ENCODE results near the gene AQP2. TPM values are rescaled to one million over a fixed set of nuclear protein-coding genes. Genes with fewer than 3 reads are reported as not detected.

The AQP2 gene
- total RNA-seq, 2 experiments from 2014 or later: not detected

DNA sequence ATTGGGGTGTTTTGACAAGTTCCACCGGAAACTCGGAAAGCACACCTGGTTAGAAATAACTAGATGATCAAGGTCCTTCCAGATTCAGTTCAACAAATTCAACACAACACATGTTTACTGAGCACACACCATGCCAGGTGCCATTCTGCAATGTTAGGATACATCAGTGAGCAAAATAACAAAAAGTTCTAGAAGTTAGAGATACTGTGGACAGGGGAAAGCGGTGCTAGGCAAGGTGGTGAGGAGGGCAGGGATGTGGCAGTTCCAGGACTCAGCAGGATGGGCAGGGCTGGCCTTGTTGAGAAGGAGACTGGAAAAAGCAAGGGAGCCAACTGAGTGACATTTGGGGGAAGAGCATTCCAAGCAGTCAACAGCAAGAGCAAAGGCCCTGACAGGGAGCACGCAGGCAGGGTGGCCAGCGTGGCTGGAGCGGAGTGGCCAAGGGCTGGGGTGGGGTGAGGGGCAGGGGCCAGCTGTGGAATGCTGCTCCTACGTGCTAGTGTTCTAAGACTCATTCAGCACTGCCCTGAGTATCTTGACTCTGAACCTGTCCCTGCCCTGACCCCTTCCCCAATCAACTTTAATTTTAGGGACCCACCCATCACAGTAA lies 27.4 kb upstream of the AQP2 start:
- Mint-ChIP-seq H3K27ac (no peak overlapping the region), H3K4me1 (ENCODE audit: low read depth) (peaks cover 2% of the 10 kb centered on the region), H3K9me3 (no peaks in the 10 kb centered on the region), H3K36me3 (ENCODE audit: low read depth) (no peaks in the 10 kb centered on the region), H3K4me3 (no peak overlapping the region), H3K27me3 (no peaks in the 10 kb centered on the region)
- ATAC-seq (no peak), DNase-seq (no peak)
- TF ChIP-seq, protein P1, sequence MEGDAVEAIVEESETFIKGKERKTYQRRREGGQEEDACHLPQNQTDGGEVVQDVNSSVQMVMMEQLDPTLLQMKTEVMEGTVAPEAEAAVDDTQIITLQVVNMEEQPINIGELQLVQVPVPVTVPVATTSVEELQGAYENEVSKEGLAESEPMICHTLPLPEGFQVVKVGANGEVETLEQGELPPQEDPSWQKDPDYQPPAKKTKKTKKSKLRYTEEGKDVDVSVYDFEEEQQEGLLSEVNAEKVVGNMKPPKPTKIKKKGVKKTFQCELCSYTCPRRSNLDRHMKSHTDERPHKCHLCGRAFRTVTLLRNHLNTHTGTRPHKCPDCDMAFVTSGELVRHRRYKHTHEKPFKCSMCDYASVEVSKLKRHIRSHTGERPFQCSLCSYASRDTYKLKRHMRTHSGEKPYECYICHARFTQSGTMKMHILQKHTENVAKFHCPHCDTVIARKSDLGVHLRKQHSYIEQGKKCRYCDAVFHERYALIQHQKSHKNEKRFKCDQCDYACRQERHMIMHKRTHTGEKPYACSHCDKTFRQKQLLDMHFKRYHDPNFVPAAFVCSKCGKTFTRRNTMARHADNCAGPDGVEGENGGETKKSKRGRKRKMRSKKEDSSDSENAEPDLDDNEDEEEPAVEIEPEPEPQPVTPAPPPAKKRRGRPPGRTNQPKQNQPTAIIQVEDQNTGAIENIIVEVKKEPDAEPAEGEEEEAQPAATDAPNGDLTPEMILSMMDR (IDR thresholded peaks at IDR 0.05): no peak
- ChIA-PET CTCF (interaction anchor here (1.1 to 1.2 kb wide), 2 partner anchors 22 to 56 kb away, joined by 4 to 5 read pairs; no protein-coding TSS in a partner anchor), POLR2A (interaction anchor here (0.5 to 0.7 kb wide), 2 partner anchors 20 to 68 kb away, joined by 3 read pairs; no protein-coding TSS in a partner anchor)
- intact Hi-C loops (cut with micrococcal nuclease): no loop called here

DNA sequence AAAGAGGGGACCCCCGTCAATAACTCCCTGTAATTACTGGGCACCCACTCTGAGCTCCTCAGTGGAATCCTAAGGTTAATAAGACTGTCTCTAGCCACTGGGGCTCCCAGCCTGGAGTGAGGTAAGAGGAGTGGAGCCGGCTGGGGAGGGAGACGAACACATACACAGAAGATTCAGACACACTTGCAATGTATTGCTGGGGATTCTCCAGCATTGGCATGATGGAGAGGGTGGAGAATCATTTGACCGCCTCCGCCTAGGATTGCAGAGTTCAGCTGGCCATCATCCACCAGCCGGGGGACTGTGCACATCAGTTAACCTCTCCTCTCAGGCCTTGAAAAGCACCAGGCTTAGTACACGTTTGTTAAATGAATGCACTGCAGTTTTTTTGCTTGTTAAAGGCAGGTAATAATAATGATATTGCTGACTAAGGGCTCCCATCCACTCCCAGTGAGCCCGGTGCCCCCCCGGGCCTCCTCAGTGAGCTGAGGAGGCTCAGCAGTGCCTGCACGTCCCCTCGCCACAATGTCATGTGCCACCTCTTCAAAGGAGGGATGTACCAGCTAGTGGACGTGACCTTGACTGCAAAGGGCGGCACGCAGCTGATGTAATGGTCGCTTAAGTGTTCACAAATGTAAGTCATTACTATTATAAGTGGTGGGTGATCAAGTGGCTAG lies 26.5 kb upstream of the AQP2 start:
- ChIA-PET CTCF (interaction anchor here (1.1 to 1.2 kb wide), 2 partner anchors 43 to 57 kb away, joined by 3 to 4 read pairs; no protein-coding TSS in a partner anchor), POLR2A (interaction anchor here (0.6 kb wide), 1 partner anchor 56 kb away, joined by 5 read pairs; no protein-coding TSS in a partner anchor)
- intact Hi-C loops (cut with micrococcal nuclease): no loop called here
- H3K9me3 Mint-ChIP-seq: no peaks in the 10 kb centered on the region
- TF ChIP-seq, protein P1 (IDR thresholded peaks at IDR 0.05): no peak
- no peak overlapping the region for H3K4me3 Mint-ChIP-seq
- H3K27ac Mint-ChIP-seq: no peak overlapping the region
- H3K27me3 Mint-ChIP-seq: no peaks in the 10 kb centered on the region
- DNase-seq (no peak), ATAC-seq (no peak)
- no peaks in the 10 kb centered on the region for H3K36me3 Mint-ChIP-seq (ENCODE audit: low read depth)
- H3K4me1 Mint-ChIP-seq (ENCODE audit: low read depth): peaks cover 2% of the 10 kb centered on the region

DNA sequence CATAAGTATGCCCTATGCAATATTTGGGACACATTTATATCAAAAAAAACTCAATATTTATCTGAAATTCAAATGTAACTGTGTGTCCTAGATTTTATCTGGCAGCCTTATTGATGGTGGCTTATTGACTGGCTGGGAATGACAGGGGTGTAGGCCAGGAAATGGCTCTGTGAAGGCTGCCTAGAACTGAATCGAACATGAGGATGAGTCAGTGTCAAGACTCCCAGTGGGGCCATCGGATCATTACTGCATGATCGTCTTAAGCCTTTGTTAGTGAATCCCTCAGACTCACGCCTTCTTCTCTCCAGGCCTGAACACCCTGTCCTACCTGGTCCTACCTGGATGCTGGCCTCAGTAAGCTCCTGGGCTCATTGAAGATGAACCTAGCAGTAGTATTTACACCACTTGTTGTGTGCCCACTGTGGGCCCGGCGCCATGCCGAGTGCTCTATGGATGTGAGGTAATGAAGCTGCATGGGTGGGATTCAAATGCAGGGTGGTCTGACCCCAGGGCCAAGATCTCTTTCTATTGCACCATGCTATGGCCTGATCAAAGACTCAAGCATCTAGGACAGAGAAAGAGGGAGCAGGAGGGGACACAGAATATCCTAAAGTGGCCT lies 25.8 kb upstream of the AQP2 start:
- Mint-ChIP-seq H3K9me3 (no peaks in the 10 kb centered on the region), H3K4me1 (ENCODE audit: low read depth) (peaks cover 2% of the 10 kb centered on the region), H3K36me3 (ENCODE audit: low read depth) (no peaks in the 10 kb centered on the region), H3K27ac (no peak overlapping the region), H3K27me3 (peaks cover under 1% of the 10 kb centered on the region), H3K4me3 (no peak overlapping the region)
- TF ChIP-seq, protein P1 (IDR thresholded peaks at IDR 0.05): no peak
- no peak for ATAC-seq
- ChIA-PET CTCF (interaction anchor here (1.2 kb wide), 1 partner anchor 42 kb away, joined by 3 read pairs; no protein-coding TSS in a partner anchor), POLR2A (interaction anchor here (0.6 kb wide), 1 partner anchor 55 kb away, joined by 5 read pairs; no protein-coding TSS in a partner anchor)
- DNase-seq: no peak
- intact Hi-C loops (cut with micrococcal nuclease): no loop called here

DNA sequence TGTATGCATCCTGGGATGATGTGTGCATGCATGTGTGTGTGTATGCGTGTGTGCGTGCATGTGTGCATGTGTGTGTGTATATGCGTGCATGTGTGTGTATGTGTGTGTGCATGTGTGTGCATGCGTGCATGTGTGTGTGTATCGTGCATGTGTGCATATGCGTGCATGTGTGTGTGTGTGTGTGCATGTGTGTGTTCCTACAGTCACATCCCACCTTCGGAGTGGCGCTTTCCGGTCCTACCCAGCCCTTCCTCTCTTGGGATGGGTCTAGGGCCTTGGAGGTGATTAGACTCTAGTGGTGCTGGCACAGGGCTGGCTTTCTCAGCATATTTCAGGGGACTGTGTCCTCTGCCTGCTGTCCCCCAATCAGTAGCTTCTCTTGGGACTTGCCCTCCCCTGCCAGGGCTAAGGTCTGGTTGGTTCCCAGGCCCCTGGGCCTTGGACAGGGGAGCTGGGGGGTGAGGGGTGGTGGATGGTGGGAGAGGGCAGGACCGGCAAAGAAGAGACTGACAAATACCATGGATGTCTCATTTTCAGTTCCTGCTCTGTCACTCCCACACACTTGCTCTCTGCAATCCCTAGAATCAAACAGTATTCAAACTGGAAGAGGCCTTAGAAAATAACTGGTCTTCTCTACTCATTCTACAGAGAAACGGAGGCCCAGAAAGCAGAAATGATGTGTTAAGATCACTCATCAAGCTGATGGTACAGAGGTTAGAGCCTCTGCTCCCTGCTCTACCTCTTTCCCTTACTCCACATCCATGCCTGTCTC lies 24.9 kb upstream of the AQP2 start:
- ATAC-seq (no peak), DNase-seq (no peak)
- Mint-ChIP-seq H3K4me1 (ENCODE audit: low read depth) (peaks cover 2% of the 10 kb centered on the region), H3K36me3 (ENCODE audit: low read depth) (no peaks in the 10 kb centered on the region), H3K9me3 (no peaks in the 10 kb centered on the region), H3K27me3 (peaks cover 3% of the 10 kb centered on the region), H3K4me3 (no peak overlapping the region), H3K27ac (no peak overlapping the region)
- ChIA-PET CTCF (no interaction called here), POLR2A (no interaction called here)
- TF ChIP-seq, protein P1 (IDR thresholded peaks at IDR 0.05): no peak
- intact Hi-C loops (cut with micrococcal nuclease): no loop called here
